VCaP (cell line): Measurements from ENCODE around the gene GRAMD2A.

Source experiments
- H3K27ac ChIP-seq: fragments of 450-650 bp; 2 replicates; pipeline ENCODE4 v1.5.1; 2017
- CTCF ChIP-seq: fragments of 450-650 bp; conservative IDR thresholded peaks from 2 replicates; pipeline ENCODE4 v1.5.1; 2017; ENCODE audit warnings: mild to moderate bottlenecking, moderate library complexity

GRAMD2A gene

GRCh38 chr15:72197460-72198355, at the start of gene GRAMD2A:
GRAMD2A (minus strand) TSS chr15:72197787.
- no peak within 1 kb of the TSS for H3K27ac ChIP-seq
- no peak for TF ChIP-seq CTCF

GRCh38 chr15:72242775-72243370, 45.3 kb upstream of the GRAMD2A start:
- TF ChIP-seq CTCF, result no peak
- H3K27ac ChIP-seq, result no peak overlapping the region

- no peak overlapping the region for H3K27ac ChIP-seq
Observed at GRCh38 chr15:72239652-72240051, 42.1 kb upstream of the GRAMD2A start.

GRCh38 chr15:72238586-72238985, 41.0 kb upstream of the GRAMD2A start:
- no peak for TF ChIP-seq CTCF
- no peak overlapping the region for H3K27ac ChIP-seq

More at GRCh38 chr15:72239652-72240051, 42.1 kb upstream of the GRAMD2A start:
- TF ChIP-seq CTCF, result no peak

GRCh38 chr15:72237853-72238224, 40.3 kb upstream of the GRAMD2A start:
- TF ChIP-seq CTCF, result no peak
- no peak overlapping the region for H3K27ac ChIP-seq

- TF ChIP-seq CTCF, result no peak
- H3K27ac ChIP-seq, result no peak overlapping the region
Observed at GRCh38 chr15:72237029-72237852, 39.7 kb upstream of the GRAMD2A start.
